H4 (cell line): ENCODE measurements around the gene CDC6. TPM values are rescaled to one million over a fixed set of nuclear protein-coding genes. Genes with fewer than 3 reads are reported as not detected.
A peak's percentile ranks its signal among the peaks of the same experiment; 100 is the strongest.

Source experiments
- DNase-seq: peaks from one replicate; pipeline ENCODE4 v3.0.0-alpha.2; 2015; ENCODE audit warnings: low spot score
- total RNA-seq: library from RNA; depleted of rRNA; stranded (reverse); fragments of >200 nt; shearing (Covaris generic); gene quantifications from 2 replicates; pipeline ENCODE4 v1.2.3, GENCODE V29; 2014

Gene CDC6
- total RNA-seq, 1 experiment from 2014 or later: 62.5 TPM

DNA sequence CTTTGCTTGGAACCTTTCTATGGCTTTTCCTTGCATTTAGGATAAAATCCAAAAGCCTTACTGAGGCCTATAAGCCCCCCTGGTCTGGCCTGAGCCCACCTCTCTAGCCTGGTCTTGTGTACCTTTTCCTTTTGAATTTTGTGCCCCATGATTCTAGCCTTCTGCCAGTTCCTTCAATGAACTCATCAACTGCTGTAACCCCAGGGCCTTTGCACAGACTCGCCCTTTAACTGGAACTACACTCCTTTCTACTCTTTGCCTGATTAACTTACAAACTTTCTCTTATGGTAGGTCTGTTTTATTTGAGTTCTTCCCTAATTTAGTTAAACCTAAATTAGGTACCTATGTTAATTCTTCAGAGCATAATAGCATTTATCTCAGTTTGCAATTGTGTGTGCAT lies 52.6 kb downstream of the CDC6 start:
- no peak for DNase-seq

DNA sequence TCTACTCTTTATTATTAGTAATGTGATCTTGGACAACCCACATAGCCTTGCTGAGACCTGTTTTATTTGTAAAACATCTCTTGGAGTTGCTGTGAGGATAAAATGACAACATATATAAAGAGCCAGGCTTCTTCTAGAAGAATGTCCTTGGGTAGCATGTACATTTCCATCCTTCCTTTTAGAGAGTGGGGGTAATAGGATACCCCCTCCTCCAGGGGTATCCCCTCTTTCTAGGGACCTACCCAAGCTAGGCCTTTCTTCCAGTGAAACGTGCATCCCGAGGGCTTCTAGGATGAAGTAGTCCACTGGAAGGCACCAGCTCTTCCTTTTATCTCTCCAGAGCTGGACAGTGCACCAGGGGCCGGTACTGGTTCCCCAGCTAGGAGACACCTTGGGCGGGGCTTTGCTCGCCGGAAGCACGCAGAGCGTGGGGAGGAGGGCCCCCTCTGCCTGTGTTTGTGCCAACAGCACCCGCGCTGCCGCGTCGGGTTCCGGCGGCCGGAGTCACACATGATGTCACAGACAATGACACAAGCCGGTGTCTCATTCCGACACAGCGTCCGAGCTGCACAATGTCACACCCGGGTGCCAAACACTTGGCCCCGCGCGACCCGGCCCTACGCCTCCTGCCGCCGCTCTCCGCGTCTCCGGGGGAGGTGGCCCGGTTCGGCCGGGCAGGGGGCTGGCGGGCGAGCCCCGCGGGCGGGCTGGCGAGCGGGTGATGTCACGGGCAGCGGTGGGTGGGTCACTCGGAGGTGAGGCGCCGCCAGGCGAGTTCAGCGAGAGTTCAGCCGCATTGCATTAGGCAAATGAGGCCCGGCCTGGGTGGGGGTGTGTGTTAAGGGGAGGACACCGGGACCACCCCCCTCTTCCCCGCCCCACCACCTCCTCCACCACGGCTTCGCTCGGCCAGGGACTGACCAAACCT lies 53.5 kb downstream of the CDC6 start:
- DNase-seq: peak; percentile 82

DNA sequence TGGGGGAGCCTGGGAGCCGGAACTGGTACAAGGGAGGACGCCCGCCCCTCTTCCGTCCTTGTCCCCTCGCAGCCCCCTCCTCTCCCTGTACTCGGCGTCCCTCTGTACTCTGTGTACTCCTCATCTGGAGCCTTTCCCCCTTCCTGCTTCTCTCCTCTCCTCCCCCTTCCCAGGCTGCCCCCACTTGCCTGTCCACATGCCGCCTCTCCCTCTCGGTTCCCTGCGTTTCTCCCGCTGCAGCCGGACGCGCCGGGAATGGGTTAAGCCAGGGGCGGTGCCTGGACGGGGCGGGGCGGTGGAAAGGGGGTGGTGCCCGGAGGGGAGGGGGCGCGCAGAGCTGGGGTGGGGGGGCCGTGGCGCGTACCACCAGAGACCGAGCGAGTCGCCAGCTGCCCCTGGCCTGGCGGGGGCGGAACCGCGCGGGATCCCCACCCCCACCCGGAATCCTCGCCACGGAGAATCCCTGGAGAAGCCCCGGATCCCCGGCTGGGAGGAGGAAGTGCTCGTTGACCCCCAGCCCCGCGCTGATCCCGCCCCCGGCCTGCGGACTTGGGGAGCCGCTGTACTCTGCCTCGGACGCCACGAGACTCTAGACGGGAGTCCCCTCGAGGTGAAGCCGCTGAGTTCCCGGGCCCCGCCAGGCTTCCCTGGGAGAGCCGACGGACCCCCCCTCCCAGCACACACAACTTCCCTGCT lies 54.3 kb downstream of the CDC6 start:
- no peak for DNase-seq

DNA sequence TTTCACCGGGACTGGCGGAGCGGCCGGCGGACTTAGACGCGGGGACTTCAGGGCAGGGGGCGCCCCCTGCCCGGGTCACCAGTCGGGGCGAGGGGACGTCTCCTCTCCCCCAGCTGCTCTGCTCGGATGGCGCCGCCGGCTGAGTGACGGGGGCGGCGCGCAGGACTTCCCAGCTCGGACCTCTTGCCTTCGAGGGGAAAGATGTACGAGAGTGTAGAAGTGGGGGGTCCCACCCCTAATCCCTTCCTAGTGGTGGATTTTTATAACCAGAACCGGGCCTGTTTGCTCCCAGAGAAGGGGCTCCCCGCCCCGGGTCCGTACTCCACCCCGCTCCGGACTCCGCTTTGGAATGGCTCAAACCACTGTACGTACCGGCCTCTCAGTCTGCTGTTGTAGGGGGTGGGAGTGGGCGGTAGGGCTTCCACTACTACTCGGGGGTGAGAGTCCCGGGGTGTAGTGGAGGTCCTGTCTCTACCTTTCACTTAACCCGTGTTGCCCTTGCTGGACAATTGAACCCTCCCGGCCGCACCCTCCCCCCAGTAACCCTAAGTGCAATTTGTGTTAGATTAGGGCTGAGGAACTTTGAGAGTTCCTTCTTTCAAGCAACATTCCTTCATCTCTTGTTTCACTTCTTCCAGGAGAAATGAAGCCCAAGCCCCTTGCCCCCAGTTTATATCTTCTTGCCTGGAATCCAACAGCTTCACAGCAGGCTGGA lies 55.0 kb downstream of the CDC6 start:
- DNase-seq: no peak

DNA sequence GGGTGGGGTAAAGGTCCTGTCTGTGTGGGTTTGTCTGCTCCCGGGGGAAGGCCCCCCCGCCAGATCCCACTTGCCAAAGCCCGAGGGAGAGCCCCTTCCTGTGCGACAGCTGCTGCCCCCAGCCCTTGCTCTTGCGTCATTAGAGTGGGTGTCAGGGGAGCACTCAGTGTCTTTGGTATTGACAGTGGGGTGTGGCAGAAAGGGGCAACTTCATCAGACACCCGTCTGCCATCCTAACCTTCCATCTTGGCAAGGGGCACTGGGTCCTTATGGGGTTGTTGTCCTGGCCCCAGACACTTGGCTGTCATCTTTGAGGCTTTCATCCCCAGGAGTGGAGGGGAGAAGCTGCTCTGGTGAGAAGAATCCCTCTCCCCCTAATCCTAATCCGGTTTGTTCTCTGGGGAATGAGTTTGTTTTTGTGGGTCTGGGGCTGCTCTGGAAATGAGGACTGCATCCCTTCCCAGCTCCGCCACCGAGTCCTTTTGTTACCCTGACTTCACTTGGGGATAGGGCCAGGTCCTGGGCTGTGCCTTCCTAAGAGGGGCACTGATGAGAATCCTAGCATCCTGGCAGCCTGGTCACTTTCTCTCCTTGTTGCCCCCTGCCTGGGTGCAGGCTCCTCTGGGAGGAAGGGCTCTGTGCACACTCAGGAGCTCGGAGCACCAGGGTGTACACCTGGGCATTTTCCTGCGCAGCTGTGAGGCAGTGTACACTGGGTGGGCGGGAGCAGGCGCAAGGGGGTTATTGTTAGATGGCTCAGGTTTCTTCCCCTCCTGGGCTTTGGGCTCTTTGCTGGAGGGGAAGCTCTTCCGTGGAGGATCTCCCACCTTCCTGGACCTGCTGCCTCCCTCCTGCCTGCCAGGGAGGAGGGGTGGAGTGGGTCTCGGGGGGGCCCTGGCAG lies 55.8 kb downstream of the CDC6 start:
- DNase-seq: no peak

DNA sequence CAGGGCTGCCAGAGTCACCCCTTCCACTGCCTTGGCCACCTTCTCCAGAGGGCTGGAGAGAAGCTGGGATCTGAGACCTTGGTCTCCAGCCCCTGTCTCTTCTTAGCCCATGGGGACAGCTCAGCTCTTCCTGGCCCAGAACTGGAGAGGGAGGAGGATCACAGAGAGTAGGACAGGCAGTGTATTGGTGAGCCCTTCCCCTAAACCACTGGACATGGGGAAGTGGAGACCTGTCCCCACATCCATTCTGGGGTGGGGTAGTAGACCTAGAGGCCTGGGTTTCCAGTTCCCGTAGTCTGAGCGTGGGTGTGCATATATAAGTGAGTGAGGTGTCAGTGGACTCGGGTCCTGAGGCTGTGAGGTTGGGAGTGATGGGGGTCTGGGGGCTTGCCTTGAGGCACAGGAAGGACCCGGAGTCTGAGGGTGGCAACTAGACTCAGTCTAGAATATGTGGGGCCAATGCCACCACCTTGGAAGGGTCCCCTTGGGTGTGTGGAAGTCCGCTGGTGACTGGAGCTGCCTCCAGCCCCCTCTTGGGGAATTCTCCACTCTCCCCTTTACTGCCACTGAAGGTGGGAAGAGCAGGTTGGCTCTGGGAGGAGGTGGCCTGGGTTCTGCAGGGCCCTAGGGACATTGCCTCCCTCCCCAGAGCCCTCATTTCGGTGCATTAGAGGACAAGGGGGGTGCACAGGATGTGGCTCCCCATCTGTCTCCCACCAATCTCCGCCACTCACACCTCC lies 56.9 kb downstream of the CDC6 start:
- DNase-seq: no peak

DNA sequence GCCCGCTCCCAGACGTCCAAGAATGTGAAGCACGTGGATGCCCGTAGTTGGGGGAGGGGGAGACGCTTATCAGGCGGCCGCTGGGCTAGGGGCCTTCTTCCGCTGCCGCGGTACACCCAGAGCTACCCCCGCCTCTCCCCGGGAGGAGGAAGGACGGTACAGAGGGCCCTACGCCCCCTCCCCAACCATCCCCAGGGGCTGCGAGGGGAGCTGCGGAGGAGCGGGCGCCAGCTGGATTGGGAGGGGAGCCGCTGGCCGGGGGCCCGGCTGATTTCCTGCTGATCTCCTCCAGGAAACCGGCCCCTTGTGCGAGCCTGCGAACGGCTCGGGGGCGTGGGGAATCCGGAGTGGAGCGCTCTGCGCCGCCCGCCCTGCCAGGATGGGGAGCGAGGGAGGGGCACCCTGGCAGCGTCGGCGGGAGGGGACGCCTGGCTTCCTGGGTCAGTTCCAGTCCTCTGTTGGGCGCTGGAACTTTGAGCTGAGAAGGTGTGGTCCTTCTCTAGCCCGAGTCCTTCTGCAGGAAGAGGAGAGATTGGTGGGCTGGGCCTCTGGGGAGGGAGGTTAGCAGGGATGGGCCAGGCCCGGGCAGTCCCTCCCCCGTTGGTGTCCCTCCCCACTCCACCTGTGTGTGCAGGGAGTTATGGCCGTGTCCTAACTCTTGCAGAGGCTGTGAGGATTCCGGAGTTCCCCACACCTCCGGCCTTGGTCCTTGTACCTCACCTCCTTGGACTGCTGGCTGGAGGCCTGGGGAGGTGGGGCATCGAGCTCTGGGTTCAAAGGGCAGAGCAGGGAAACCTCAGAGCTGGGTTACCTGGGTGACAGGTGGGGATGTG lies 57.7 kb downstream of the CDC6 start:
- DNase-seq: peak; percentile 48

DNA sequence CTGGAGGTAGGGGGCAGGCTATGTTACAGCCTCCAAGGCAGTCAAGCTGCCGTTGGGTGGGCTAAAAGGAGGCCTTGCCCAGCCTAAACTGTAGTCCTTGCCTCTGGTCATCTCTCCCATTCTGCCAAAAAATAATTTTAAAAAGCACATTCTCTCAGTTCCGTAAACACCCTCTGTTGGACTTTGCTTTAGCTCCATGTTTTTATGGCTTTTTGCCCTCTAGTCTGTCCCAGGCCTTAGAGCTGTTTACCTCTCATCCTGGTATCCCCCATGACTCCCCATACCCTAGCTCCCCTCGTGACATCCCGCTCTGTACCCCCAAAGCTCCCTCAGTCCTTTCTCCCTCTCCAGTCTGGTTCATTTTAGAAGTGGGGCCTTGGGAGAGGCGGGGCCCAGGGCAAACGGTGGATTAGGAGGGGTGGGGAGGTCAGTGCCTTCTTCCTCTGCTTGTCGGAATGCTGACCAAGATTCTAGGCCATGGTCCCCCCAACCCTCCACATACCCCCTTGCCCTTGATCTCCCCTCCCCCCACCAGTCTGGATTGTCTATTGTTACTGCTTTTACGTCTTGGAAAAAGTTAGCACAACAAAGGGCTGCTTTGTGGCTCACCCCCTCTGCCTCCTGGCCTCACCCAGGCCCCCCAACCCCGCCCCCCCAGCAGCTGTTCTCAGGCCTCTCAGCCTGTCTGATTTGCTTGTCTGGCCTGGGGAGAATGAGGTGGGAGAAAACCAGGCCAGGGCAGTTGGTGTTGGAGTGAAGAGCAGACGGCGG lies 58.5 kb downstream of the CDC6 start:
- DNase-seq: no peak

DNA sequence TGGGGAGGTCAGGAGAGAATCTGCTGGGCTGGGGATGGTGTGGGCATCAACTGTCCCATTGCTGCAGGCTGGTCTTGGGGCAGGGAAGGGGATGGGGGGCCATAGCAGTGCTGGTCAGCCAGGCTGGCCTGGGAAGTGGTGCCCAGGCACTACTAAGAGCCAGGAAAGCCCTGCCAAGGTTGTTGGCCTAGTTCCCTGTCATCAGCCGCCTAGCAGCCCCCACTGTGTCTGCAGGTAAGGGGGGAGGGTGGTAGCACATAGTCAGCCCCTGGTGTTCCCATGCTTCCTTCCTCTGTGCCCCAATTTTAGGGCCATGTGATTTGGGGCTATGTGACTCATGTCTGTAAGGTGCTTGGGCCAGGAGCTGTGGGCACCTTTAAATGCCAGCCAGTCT lies 59.1 kb downstream of the CDC6 start:
- DNase-seq: no peak

DNA sequence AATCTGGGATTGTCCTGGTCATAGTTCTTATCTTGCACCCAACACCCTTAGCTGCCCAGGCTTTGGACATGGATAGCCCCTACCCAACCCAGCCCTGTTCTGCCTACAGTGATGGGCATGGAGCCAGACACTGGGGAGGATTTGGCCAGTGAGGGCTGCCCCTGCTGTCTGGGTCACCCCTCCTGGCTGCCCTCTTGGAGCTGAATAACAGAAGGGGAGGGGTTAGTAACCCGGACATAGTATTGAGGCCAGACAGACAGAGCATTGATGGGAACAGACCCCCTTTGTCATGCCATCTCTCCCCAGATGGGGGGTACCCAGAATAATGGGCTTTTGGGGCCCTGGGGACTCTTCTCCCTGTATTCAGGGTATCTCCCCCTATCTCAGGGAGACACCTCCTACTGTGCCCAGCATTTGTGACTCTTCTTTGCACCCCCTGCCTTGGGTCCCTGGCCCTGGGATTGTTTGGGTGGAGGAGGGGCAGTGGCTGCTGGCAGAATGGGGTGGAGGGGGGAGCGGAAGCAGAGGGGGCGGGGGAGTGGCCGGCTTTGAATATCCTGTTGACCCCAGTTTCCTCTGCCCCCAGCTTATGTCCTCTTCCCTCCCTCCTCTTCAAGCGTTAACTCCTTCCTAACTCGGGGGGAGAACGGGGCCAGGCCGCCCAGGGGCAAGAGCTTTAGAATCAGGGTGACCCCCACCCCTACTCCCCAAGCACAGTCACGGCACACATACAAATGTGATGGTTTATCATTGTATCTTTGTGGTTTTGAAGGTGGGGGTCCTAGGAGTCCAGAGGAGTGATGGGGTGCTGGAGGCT lies 59.8 kb downstream of the CDC6 start:
- no peak for DNase-seq

DNA sequence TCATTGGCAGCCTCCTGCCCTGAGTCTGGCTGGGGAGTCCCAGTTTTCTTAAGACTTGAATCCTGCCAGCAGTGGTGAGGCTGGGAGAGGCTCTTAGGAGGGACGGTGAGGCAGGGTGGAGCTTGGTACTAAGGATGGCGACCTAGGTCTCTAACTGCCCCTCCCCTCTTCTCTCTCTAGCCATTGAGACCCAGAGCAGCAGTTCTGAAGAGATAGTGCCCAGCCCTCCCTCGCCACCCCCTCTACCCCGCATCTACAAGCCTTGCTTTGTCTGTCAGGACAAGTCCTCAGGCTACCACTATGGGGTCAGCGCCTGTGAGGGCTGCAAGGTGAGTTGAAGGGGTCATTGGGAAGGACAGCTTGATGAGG lies 60.4 kb downstream of the CDC6 start:
- no peak for DNase-seq

DNA sequence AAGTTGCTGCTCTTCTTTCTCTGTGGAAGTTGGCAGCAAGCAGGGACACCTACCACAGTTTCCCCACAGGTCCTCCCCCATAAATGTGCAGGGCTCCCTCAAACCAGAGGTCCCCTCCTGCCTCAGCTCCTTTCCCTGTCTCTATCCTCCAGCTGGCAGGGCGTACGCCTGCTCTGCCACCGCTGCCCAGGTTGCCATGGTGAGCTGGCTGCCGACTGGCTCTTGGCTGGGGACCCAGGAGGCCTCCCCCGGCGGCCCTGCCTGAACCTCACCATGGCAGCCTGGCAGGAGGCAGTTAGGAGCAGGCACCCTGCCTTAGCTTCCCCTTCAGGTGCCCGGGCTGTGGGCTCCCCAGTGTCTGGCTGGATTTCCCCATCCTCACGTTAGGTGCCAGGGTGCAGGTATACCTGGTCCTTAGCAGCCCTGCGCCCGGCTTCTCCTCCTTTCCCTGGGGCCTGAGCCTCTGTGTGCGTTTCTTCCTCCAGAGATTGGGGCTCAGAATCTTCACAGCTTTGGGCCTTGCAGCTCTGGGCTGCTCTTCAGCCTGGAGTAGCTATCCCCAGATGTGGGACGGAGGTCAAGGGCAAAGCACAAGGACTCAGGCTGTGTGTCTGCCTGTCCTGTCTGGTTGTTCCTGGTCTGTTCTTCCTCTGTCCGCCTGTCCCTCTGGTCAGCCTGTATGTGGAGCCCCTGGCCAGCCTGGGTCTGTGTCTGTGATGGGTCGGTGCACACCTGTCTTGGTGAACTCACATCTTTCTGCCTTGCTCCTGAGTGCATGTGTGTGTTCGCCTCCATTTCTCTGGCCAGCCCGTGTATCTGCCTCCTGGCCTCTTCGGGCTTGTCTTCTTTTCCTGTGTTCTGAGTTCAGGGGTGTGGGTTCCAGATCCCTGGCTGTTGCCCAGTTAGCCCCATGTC lies 61.1 kb downstream of the CDC6 start:
- no peak for DNase-seq

DNA sequence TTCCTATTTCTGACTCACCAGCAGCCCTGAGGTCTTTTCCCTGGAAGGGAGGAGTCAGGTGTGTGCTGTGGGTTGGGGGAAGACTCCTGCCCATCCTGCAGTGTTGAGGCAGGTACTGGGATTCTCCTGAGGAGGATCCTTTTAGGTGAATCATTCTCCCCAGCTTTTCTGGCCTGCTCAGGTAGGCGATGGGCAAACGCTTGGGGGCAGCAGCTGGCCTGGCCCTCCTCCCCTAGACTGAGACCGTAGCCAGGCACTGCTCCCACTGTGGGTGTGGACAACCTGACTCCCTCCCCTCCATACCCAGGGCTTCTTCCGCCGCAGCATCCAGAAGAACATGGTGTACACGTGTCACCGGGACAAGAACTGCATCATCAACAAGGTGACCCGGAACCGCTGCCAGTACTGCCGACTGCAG lies 61.8 kb downstream of the CDC6 start:
- no peak for DNase-seq

DNA sequence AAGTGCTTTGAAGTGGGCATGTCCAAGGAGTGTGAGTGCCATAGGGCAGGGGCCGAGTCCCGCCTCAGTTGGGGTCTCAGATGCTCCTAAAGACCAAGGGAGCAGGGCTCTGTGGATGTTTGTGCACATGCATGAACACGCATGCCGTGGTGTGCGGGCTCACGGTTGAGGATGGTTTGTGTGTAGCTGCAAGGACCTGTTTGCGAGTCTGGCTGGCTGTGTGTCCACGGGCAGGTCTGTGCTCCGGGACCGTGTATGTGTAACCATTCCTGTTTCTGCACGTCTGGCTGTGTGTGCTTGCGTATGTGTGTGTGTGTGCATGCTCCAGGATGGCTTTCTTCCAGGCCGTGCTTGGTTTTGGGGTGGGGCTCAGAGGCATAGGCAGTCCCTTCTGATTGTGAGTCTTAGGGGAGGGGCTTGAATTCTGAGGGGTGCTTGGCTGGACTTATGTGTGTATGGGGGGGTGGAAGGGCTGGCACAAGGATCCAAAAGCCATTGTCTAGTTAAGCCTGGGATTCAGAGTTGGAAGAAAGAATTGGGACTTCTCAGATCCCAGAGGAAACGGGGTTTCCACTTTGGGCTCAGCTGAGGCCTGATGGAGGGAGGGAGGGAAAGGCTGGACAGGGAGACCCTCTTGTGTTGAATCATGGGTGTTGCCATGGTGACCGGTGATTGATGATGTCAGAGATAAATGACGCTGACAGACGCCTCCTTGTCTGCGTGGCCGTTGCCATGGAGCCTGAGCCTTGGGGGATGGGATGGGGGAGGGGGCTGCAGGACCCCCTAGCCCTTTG lies 62.4 kb downstream of the CDC6 start:
- DNase-seq: no peak

DNA sequence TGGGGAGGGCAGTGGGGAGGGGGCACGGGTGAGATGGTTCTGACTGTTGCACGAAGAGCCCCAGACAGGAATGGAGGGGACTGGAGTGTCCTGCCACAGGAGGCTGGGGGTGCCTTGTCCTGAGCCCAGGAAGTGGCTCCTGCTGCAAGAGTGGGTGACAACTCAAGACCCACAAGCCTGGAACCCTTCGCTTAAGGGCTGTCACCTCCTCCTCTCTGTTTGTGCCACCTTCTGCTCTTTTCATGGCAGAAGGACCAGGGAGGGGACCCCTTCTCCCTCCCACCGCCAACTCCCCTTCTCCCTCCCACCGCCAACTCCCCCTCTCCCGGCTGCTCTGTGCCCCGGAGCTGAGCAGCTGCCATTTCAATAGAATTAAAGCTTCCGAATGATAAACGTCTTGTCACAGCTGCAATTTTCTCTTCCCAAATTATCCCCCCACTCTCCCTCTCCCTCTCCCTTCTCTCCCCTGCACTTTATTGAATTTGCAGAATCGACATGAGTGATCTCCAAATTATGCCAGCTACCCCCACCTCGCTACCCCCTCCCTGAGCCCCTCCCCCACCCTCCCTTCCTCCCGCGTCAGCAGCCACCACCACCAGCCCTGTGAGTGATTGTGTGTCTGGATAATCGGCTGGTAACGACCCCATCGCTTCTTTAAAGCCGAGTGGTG lies 63.1 kb downstream of the CDC6 start:
- no peak for DNase-seq
